Right cardiac atrium (tissue), 5 donors: ENCODE data around the gene CADM4. TPM values are rescaled to one million over a fixed set of nuclear protein-coding genes. Genes with fewer than 3 reads are reported as not detected.
"Not testable (repeated sequence)": the region's sequence is repeated elsewhere in the genome, so short reads cannot be mapped to it uniquely, and the experiment has no call there.

Experiments
- ATAC-seq, 2 donors: fragments of 200-7000 bp; cut with Tn5 transposase; one replicate each; pipeline versions ENCODE4 v1.8.0 to v1.9.1; 2020; ENCODE audit warnings: moderate library complexity in 2 of 2, mild to moderate bottlenecking in 1 of 2
- DNase-seq, 3 donors: peaks; one replicate each; pipeline ENCODE4 v3.0.0-alpha.2; 2020
- H3K27ac ChIP-seq: one replicate; pipeline ENCODE4 v1.5.1; 2013; ENCODE audit warnings: mild to moderate bottlenecking, low read length, control low read depth, moderate library complexity
- H3K27me3 ChIP-seq: one replicate; pipeline ENCODE4 v1.6.1; 2013; ENCODE audit not compliant: control insufficient read depth, insufficient read depth
- H3K4me1 ChIP-seq: one replicate; pipeline ENCODE4 v1.6.1; 2013; ENCODE audit warnings: low read length; ENCODE audit not compliant: control insufficient read depth, insufficient read depth
- H3K4me3 ChIP-seq: one replicate; pipeline ENCODE4 v1.5.1; 2013; ENCODE audit warnings: low read length, control low read depth
- H3K9me3 ChIP-seq: one replicate; pipeline ENCODE4 v1.6.1; 2013; ENCODE audit warnings: low read length; ENCODE audit not compliant: control insufficient read depth
- WGBS: extraction: QIAGEN DNeasy Blood & Tissue Kit; methylation state at CpG from one replicate; pipeline ENCODE4 v1.1.7; 2013; 5-methylcytosine and 5-hydroxymethylcytosine counted together
- intact Hi-C, 4 donors: fragments of 100-400 bp; cut with DNase I; formaldehyde crosslinking; loops; one replicate each; pipeline versions ENCODE4 v1.11.0 to v1.14.0; 2022 to 2023
- polyA plus RNA-seq: library from polyadenylated mRNA; stranded (reverse); fragments of 200-250 nt; gene quantifications from one replicate; pipeline ENCODE4 v1.2.3, GENCODE V29; 2013
- total RNA-seq, 4 donors: library from RNA; stranded (reverse); fragmentation: NEBNext Ultra II Directional; extraction: Animal tissue kit (Norgen Biotek cat#: 25700); gene quantifications; one replicate each; pipeline ENCODE4 v1.2.1, GENCODE V29; 2021
- donor health status: healthy with polysubstance abuse.
- donor health status: DM: no; HTN: yes; CAD: no.
- donor health status: DM: no; HTN: no; CAD: no.
- donor health status: DM: no; HTN: yes; CAD: no; lungs with severe emphysema.
- donor health status: DM: yes; HTN: yes; CAD: no.

Gene CADM4
- total and polyA plus RNA-seq, 5 donors = 12.4 to 17.6 (median 14.1) TPM

GRCh38 chr19:43660971-43661360 lies 21.3 kb upstream of the CADM4 start:
- no peak for ATAC-seq
- Histone ChIP-seq H3K4me3 (no peak overlapping the region), H3K27ac (no peak overlapping the region), H3K4me1 (no peaks in the 10 kb centered on the region), H3K27me3 (no peaks in the 10 kb centered on the region), H3K9me3 (no peaks in the 10 kb centered on the region)
- intact Hi-C loops = loop anchor here in 1 of 4 donors (10.0 kb wide), 1 partner anchor 216 kb away; no protein-coding TSS in a partner anchor
- DNase-seq = no peak
- 90% methylated on average over 6 of the region's 6 CpGs for WGBS

GRCh38 chr19:43660301-43660970 lies 20.8 kb upstream of the CADM4 start:
- intact Hi-C loops = loop anchor here in 1 of 4 donors (10.0 kb wide), 1 partner anchor 216 kb away; no protein-coding TSS in a partner anchor
- no peak overlapping the region for H3K27ac ChIP-seq
- H3K9me3 ChIP-seq = no peaks in the 10 kb centered on the region
- no peak overlapping the region for H3K4me3 ChIP-seq
- 87% methylated on average over 7 of the region's 7 CpGs for WGBS
- ATAC-seq (no peak), DNase-seq (no peak)
- H3K4me1 ChIP-seq = no peaks in the 10 kb centered on the region
- no peaks in the 10 kb centered on the region for H3K27me3 ChIP-seq

- no peak for ATAC-seq
- intact Hi-C loops = loop anchor here in 3 of 4 donors (5.0 to 10.0 kb wide), 3 partner anchors 104 to 214 kb away; no protein-coding TSS in a partner anchor
- no peaks in the 10 kb centered on the region for H3K27me3 ChIP-seq
- 95% methylated on average over 8 of the region's 8 CpGs for WGBS
- no peak overlapping the region for H3K27ac ChIP-seq
- no peak overlapping the region for H3K4me3 ChIP-seq
- no peaks in the 10 kb centered on the region for H3K9me3 ChIP-seq
- no peak for DNase-seq
- H3K4me1 ChIP-seq = no peaks in the 10 kb centered on the region
Measured at GRCh38 chr19:43658494-43658893, 18.8 kb upstream of the CADM4 start.

GRCh38 chr19:43658001-43658400 lies 18.4 kb upstream of the CADM4 start:
- ATAC-seq (no peak), DNase-seq (no peak)
- intact Hi-C loops = loop anchor here in 3 of 4 donors (5.0 to 10.0 kb wide), 3 partner anchors 103 to 213 kb away; no protein-coding TSS in a partner anchor
- Histone ChIP-seq H3K27me3 (no peaks in the 10 kb centered on the region), H3K9me3 (no peaks in the 10 kb centered on the region), H3K4me1 (no peaks in the 10 kb centered on the region), H3K27ac (no peak overlapping the region), H3K4me3 (no peak overlapping the region)
- WGBS = 89% methylated on average over 2 of the region's 2 CpGs

- Histone ChIP-seq H3K4me1 (no peaks in the 10 kb centered on the region), H3K27ac (no peak overlapping the region), H3K27me3 (no peaks in the 10 kb centered on the region), H3K4me3 (no peak overlapping the region), H3K9me3 (no peaks in the 10 kb centered on the region)
- 87% methylated on average over 6 of the region's 6 CpGs for WGBS
- intact Hi-C loops = loop anchor here in 3 of 4 donors (5.0 to 10.0 kb wide), 3 partner anchors 102 to 212 kb away; no protein-coding TSS in a partner anchor
- DNase-seq (no peak), ATAC-seq (no peak)
Measured at GRCh38 chr19:43656436-43656835, 16.8 kb upstream of the CADM4 start.

- Histone ChIP-seq H3K27me3 (no peaks in the 10 kb centered on the region), H3K27ac (no peak overlapping the region), H3K4me1 (no peaks in the 10 kb centered on the region), H3K4me3 (no peak overlapping the region), H3K9me3 (no peaks in the 10 kb centered on the region)
- DNase-seq (no peak), ATAC-seq (no peak)
- intact Hi-C loops = loop anchor here in 2 of 4 donors (5.0 to 10.0 kb wide), 3 partner anchors 98 to 208 kb away; no protein-coding TSS in a partner anchor
- 76% methylated on average over 5 of the region's 5 CpGs for WGBS
Measured at GRCh38 chr19:43652546-43652874, 12.9 kb upstream of the CADM4 start.

- WGBS = 63% methylated on average over 14 of the region's 14 CpGs
- DNase-seq (peak; percentile 42 to 75 (median 67)), ATAC-seq (peak; percentile 69 to 76)
- Histone ChIP-seq H3K4me1 (no peaks in the 10 kb centered on the region), H3K4me3 (no peak overlapping the region), H3K27me3 (no peaks in the 10 kb centered on the region), H3K9me3 (no peaks in the 10 kb centered on the region), H3K27ac (peak overlapping the region; percentile 22)
- intact Hi-C loops = loop anchor here in 2 of 4 donors (5.0 to 10.0 kb wide), 3 partner anchors 97 to 207 kb away; no protein-coding TSS in a partner anchor
Measured at GRCh38 chr19:43651758-43652545, 12.3 kb upstream of the CADM4 start.

GRCh38 chr19:43650276-43650675 lies 10.6 kb upstream of the CADM4 start:
- H3K4me1 ChIP-seq, H3K27ac ChIP-seq, H3K9me3 ChIP-seq, H3K27me3 ChIP-seq, DNase-seq, H3K4me3 ChIP-seq, ATAC-seq: not testable (repeated sequence)
- 96% methylated on average over 7 of the region's 7 CpGs for WGBS
- intact Hi-C loops = loop anchor here in 2 of 4 donors (5.0 to 10.0 kb wide), 3 partner anchors 95 to 205 kb away; no protein-coding TSS in a partner anchor

GRCh38 chr19:43649514-43649913 lies 9.9 kb upstream of the CADM4 start:
- Histone ChIP-seq H3K27ac (no peak overlapping the region), H3K4me1 (no peaks in the 10 kb centered on the region), H3K4me3 (no peak overlapping the region), H3K27me3 (no peaks in the 10 kb centered on the region), H3K9me3 (no peaks in the 10 kb centered on the region)
- intact Hi-C loops = no loop called here
- ATAC-seq (no peak), DNase-seq (no peak)
- WGBS = 83% methylated on average over 2 of the region's 2 CpGs

- Histone ChIP-seq H3K4me1 (no peaks in the 10 kb centered on the region), H3K27ac (no peak overlapping the region), H3K27me3 (no peaks in the 10 kb centered on the region), H3K9me3 (no peaks in the 10 kb centered on the region), H3K4me3 (no peak overlapping the region)
- 95% methylated on average over 6 of the region's 6 CpGs for WGBS
- ATAC-seq = no peak
- no peak for DNase-seq
- intact Hi-C loops = no loop called here
Measured at GRCh38 chr19:43648633-43649032, 9.0 kb upstream of the CADM4 start.

GRCh38 chr19:43644181-43644580 lies 4.5 kb upstream of the CADM4 start:
- no peak overlapping the region for H3K27ac ChIP-seq
- H3K4me3 ChIP-seq = no peak overlapping the region
- ATAC-seq (no peak), DNase-seq (no peak)
- no peaks in the 10 kb centered on the region for H3K9me3 ChIP-seq
- peaks cover 5% of the 10 kb centered on the region for H3K4me1 ChIP-seq
- 84% methylated on average over 13 of the region's 13 CpGs for WGBS
- no peaks in the 10 kb centered on the region for H3K27me3 ChIP-seq
- intact Hi-C loops = no loop called here
